H54 (cell line): Measurements from ENCODE around the gene CACNA2D3.
A peak's percentile ranks its signal among the peaks of the same experiment; 100 is the strongest.

ENCODE experiments used
- DNase-seq: peaks from one replicate; pipeline ENCODE4 v3.0.0; 2011; ENCODE audit warnings: low spot score, mixed read lengths; ENCODE audit not compliant: insufficient read length
- FAIRE-seq: peaks from 3 replicates; lab custom pipeline; 2011; peaks lifted over from hg19 to GRCh38; lab: Jason Lieb, UNC
- POLR2A ChIP-seq: IDR thresholded peaks from 2 replicates; pipeline ENCODE4 v1.6.1; 2011; ENCODE audit warnings: low read depth, mild to moderate bottlenecking, low read length

CACNA2D3 gene

GRCh38 chr3:54372232-54372631, 249.9 kb downstream of the CACNA2D3 start:
- no peak for TF ChIP-seq POLR2A
- no peak for FAIRE-seq

GRCh38 chr3:54374214-54374852, 252.0 kb downstream of the CACNA2D3 start:
- DNase-seq: peak; percentile 7
- no peak for FAIRE-seq
- no peak for TF ChIP-seq POLR2A

More at GRCh38 chr3:54372232-54372631, 249.9 kb downstream of the CACNA2D3 start:
- no peak for DNase-seq

- no peak for TF ChIP-seq POLR2A
- FAIRE-seq (no peak), DNase-seq (no peak)
Measured at GRCh38 chr3:54376142-54376807, 253.9 kb downstream of the CACNA2D3 start.

GRCh38 chr3:54376939-54377578, 254.7 kb downstream of the CACNA2D3 start:
- no peak for DNase-seq
- FAIRE-seq: no peak
- TF ChIP-seq POLR2A: no peak

GRCh38 chr3:54378184-54378583, 255.8 kb downstream of the CACNA2D3 start:
- no peak for DNase-seq
- no peak for FAIRE-seq
- TF ChIP-seq POLR2A: no peak

- no peak for FAIRE-seq
- no peak for DNase-seq
- no peak for TF ChIP-seq POLR2A
Measured at GRCh38 chr3:54384279-54384678, 261.9 kb downstream of the CACNA2D3 start.

GRCh38 chr3:54390582-54390981, 268.2 kb downstream of the CACNA2D3 start:
- no peak for TF ChIP-seq POLR2A
- FAIRE-seq (no peak), DNase-seq (no peak)

- TF ChIP-seq POLR2A: no peak
- DNase-seq (no peak), FAIRE-seq (no peak)
Measured at GRCh38 chr3:54393150-54393549, 270.8 kb downstream of the CACNA2D3 start.

- DNase-seq: no peak
- FAIRE-seq: no peak
- no peak for TF ChIP-seq POLR2A
Measured at GRCh38 chr3:54408328-54408727, 286.0 kb downstream of the CACNA2D3 start.

GRCh38 chr3:54421943-54422342, 299.6 kb downstream of the CACNA2D3 start:
- no peak for TF ChIP-seq POLR2A
- DNase-seq: no peak
- no peak for FAIRE-seq

GRCh38 chr3:54424292-54424691, 301.9 kb downstream of the CACNA2D3 start:
- DNase-seq: no peak
- FAIRE-seq: no peak
- no peak for TF ChIP-seq POLR2A

- no peak for DNase-seq
- TF ChIP-seq POLR2A: no peak
- FAIRE-seq: no peak
Measured at GRCh38 chr3:54426381-54426780, 304.0 kb downstream of the CACNA2D3 start.

- no peak for TF ChIP-seq POLR2A
- DNase-seq: no peak
- no peak for FAIRE-seq
Measured at GRCh38 chr3:54427501-54427900, 305.1 kb downstream of the CACNA2D3 start.
